Central memory CD8-positive, alpha-beta T cell (primary cell): ENCODE measurements around the gene RAPGEF2.

Source experiments
- ATAC-seq: fragments of 150-1000 bp; cut with Tn5 transposase; replicated peaks from 2 replicates; pipeline ENCODE4 v1.10.0; 2022; ENCODE audit warnings: mild to moderate bottlenecking, moderate FRiP score, moderate number of reproducible peaks; ENCODE audit not compliant: poor library complexity, severe bottlenecking; ENCODE audit errors: extremely low read depth
- DNase-seq, 2 donors: peaks; one replicate each; pipeline ENCODE4 v3.0.0; 2021; ENCODE audit warnings: low spot score in 2 of 2
- H3K27ac Mint-ChIP-seq: one replicate; pipeline ENCODE4 v1.8.0; 2022; ENCODE audit warnings: low read depth, mild to moderate bottlenecking, moderate library complexity, mixed read lengths
- H3K27me3 Mint-ChIP-seq: one replicate; pipeline ENCODE4 v1.8.0; 2022; ENCODE audit warnings: mixed read lengths
- H3K36me3 Mint-ChIP-seq: one replicate; pipeline ENCODE4 v1.8.0; 2022; ENCODE audit warnings: mild to moderate bottlenecking, moderate library complexity, mixed read lengths; ENCODE audit not compliant: insufficient read depth
- H3K4me1 Mint-ChIP-seq: one replicate; pipeline ENCODE4 v1.8.0; 2022; ENCODE audit warnings: mixed read lengths
- H3K4me3 Mint-ChIP-seq: one replicate; pipeline ENCODE4 v1.8.0; 2022; ENCODE audit warnings: mild to moderate bottlenecking, moderate library complexity, mixed read lengths
- H3K9me3 Mint-ChIP-seq: one replicate; pipeline ENCODE4 v1.8.0; 2022; ENCODE audit warnings: mixed read lengths

RAPGEF2 gene

DNA sequence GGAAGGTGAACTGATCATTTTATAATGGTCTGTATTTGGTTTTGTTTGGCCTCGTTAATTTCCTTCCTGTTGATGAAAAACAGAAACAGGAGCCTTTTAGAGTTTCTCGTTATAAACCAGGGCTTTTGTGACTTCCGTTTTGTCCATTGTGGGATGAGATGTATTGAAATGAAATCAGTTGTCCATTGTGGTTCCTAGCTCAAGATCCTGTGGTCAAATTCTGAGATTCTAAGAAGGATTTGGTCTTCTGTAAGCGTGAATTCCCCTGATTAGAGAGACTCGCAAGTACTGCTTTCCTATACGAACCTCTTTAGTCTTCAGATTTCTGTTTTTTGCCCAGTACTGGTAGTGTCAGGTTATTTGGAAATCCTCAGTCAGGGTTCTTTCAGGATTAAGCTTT lies 101.7 kb downstream of the RAPGEF2 start:
- DNase-seq (no peak), ATAC-seq (no peak)
- Mint-ChIP-seq H3K27ac (no peak overlapping the region), H3K27me3 (no peaks in the 10 kb centered on the region), H3K9me3 (no peaks in the 10 kb centered on the region), H3K4me3 (no peak overlapping the region), H3K36me3 (no peaks in the 10 kb centered on the region), H3K4me1 (peaks cover 39% of the 10 kb centered on the region)

DNA sequence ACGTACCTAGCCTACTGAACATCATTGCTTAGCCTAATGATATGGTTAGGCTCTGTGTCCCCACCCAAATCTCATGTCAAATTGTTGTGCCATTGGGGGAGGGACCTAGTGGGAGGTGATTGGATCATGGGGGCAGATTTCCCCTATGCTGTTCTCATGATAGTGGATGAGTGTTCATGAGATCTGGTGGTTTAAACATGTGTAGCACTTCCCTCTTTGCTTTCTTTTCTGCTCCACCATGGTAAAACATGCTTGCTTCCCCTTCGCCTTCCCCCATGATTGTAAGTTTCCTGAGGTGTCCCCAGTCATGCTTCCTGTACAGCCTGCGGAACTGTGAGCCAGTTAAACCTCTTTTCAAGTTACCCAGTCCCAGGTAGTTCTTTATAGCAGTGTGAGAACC lies 102.6 kb downstream of the RAPGEF2 start:
- Mint-ChIP-seq H3K4me3 (no peak overlapping the region), H3K36me3 (no peaks in the 10 kb centered on the region), H3K9me3 (no peaks in the 10 kb centered on the region), H3K27me3 (no peaks in the 10 kb centered on the region), H3K27ac (peak overlapping the region; percentile 5), H3K4me1 (peaks cover 39% of the 10 kb centered on the region)
- DNase-seq (no peak), ATAC-seq (no peak)

DNA sequence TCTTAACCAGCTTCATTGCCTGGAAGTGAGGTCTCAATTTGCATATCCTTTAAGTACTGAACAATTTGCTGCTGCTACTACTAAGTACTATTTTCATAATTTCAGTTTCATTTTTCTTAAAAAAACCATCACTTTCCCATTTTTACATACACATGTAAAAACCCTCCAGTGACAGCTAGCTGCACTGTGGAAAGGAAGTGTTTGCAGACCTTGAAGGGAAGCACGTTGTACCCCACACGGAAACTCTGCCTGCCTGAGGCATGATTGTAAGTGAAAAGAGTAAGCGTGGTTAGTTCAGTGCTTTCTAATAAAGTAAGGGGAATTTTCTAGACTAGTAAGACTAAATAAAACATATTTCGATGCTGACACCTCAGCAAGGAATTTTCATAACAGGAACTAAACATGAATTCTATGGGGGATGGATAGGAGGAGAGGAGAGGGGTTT lies 103.6 kb downstream of the RAPGEF2 start:
- Mint-ChIP-seq H3K4me3 (no peak overlapping the region), H3K36me3 (no peaks in the 10 kb centered on the region), H3K9me3 (no peaks in the 10 kb centered on the region), H3K27me3 (no peaks in the 10 kb centered on the region), H3K27ac (no peak overlapping the region), H3K4me1 (peaks cover 39% of the 10 kb centered on the region)
- no peak for DNase-seq
- ATAC-seq: no peak

DNA sequence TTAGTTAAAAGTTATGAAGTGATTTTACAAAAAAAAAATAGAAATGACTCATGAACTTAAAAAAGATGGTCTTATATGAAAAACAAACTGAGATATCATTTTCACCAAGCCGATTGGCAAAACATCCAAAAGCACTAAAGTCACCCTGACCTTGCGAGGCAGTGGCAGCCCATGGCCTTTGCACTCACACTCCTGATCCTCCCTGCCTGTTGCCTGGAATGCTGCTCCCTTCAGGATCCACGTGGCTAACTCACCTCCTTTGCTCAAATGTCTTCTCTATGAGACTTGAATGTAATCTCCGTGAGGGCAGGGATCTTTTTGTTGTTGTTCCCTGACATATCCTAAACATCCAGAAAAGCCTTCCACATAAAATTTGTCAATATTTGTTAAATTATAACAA lies 106.4 kb downstream of the RAPGEF2 start:
- Mint-ChIP-seq H3K36me3 (no peaks in the 10 kb centered on the region), H3K27ac (no peak overlapping the region), H3K4me3 (no peak overlapping the region), H3K9me3 (no peaks in the 10 kb centered on the region), H3K27me3 (no peaks in the 10 kb centered on the region), H3K4me1 (peaks cover 19% of the 10 kb centered on the region)
- DNase-seq: no peak
- ATAC-seq: no peak

DNA sequence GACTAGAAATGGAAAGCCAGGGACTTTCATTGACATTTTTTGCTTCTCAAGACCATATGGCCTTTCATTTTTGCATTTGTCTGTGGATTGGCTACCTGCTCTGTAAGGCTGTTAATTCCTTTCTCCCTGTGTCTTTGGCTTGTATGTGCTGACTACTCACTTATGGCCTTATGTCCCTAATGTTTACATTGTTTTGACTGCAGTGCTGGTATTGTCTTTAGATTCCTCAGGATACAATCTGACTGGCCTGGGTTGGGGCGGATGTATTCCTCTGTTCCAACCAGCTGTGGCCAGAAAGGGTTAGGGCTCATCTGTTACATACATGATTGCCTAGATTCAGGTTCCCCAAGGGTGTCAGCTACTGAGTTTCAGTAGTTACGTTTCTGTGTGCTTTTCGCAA lies 108.1 kb downstream of the RAPGEF2 start:
- ATAC-seq (no peak), DNase-seq (no peak)
- H3K36me3 Mint-ChIP-seq: no peaks in the 10 kb centered on the region
- no peaks in the 10 kb centered on the region for H3K27me3 Mint-ChIP-seq
- H3K4me3 Mint-ChIP-seq: no peak overlapping the region
- no peak overlapping the region for H3K27ac Mint-ChIP-seq
- peaks cover 8% of the 10 kb centered on the region for H3K4me1 Mint-ChIP-seq
- no peaks in the 10 kb centered on the region for H3K9me3 Mint-ChIP-seq

DNA sequence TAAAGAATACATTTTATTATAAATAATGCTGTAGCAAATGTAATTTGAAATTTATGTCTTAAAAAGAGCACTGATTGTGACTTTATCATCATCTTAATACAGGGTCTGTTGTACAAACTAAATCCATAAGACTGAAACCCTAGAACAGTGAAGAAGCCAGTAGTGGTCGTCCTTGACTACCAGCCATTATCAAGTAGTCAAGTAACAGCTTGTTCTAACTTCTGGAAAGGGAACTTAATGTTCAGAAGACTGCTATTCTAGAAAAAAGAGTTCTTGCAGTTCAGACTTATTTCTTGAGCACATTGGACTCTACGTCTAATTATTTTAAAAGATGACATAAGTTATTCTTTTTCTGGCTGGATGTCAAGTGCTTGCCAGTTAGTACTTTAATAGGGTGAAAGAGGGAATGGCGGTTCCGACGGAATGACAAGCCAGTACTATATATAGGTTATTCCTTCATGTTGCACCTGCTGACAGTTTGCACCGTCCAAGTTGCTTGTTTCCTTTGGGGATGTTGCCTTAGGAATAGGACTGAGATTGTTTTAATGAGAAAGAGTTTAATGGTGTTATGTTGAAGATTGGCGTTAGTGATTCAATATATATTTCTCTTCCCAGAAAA lies 109.9 kb downstream of the RAPGEF2 start:
- no peaks in the 10 kb centered on the region for H3K36me3 Mint-ChIP-seq
- H3K27ac Mint-ChIP-seq: no peak overlapping the region
- ATAC-seq: no peak
- H3K4me3 Mint-ChIP-seq: no peak overlapping the region
- H3K9me3 Mint-ChIP-seq: no peaks in the 10 kb centered on the region
- no peak for DNase-seq
- H3K27me3 Mint-ChIP-seq: no peaks in the 10 kb centered on the region
- H3K4me1 Mint-ChIP-seq: peaks cover 1% of the 10 kb centered on the region

DNA sequence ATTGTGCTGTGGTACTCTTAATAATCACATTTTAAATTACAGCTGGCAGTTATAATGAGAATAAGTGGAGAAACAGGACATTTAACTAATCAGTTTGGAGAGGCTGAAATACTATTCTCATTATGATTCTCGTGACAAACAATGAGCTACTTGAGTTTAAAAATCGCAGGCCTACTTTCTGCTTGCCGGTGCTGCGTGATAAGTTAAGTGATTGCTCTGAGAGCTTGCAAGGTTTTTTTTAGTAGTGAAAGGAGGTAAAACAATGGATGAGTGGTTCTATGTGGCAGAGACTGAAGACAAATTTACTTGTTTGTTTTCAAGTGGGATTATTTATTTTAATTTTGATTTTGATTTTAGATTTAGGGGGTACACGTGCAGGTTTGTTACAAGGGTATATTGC lies 114.0 kb downstream of the RAPGEF2 start:
- no peaks in the 10 kb centered on the region for H3K27me3 Mint-ChIP-seq
- H3K4me3 Mint-ChIP-seq: no peak overlapping the region
- peaks cover 12% of the 10 kb centered on the region for H3K4me1 Mint-ChIP-seq
- DNase-seq: no peak
- no peak overlapping the region for H3K27ac Mint-ChIP-seq
- no peak for ATAC-seq
- H3K36me3 Mint-ChIP-seq: no peaks in the 10 kb centered on the region
- H3K9me3 Mint-ChIP-seq: no peaks in the 10 kb centered on the region

DNA sequence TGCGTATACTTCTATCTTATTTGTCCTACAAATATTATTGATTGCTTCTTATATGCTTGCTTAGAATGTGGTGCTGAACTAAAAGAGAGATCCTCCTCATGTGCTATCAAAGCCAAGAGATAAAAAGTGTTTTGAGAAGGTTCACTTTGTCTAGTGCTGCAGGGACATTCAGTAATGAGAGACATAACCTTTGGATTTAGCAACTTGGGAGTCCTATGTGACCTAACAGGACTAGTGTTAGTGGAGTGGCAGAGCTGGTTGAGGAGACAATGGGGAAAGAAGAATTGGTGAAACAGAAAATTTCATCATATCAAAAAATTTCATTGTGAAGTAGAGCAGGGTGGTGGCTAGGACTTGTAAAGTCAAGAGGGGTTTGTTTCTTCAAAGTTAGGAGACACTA lies 117.0 kb downstream of the RAPGEF2 start:
- no peak for ATAC-seq
- Mint-ChIP-seq H3K4me1 (peaks cover 17% of the 10 kb centered on the region), H3K27me3 (no peaks in the 10 kb centered on the region), H3K4me3 (no peak overlapping the region), H3K9me3 (no peaks in the 10 kb centered on the region), H3K27ac (no peak overlapping the region), H3K36me3 (no peaks in the 10 kb centered on the region)
- no peak for DNase-seq

DNA sequence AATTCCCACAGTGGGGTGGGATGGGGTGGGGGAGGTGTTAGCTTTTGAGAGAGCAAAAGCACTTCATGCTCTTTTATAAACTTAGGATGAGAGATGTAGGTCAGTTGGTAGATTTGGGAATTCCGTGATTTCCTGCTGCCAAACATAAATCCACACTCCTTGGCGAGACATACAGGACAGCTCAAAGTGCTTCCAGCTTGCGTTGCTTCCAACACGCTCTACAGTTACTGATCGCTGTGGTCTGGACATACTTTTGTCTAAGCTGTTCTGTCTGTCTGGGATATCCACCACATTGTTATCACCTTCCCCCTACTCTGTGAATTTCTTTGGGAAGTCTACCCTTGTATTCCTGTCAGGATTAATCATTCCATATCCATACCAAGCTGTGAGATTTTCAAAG lies 117.5 kb downstream of the RAPGEF2 start:
- H3K27ac Mint-ChIP-seq: no peak overlapping the region
- no peaks in the 10 kb centered on the region for H3K36me3 Mint-ChIP-seq
- no peak for DNase-seq
- H3K9me3 Mint-ChIP-seq: no peaks in the 10 kb centered on the region
- ATAC-seq: no peak
- H3K27me3 Mint-ChIP-seq: no peaks in the 10 kb centered on the region
- H3K4me3 Mint-ChIP-seq: no peak overlapping the region
- H3K4me1 Mint-ChIP-seq: peaks cover 19% of the 10 kb centered on the region

DNA sequence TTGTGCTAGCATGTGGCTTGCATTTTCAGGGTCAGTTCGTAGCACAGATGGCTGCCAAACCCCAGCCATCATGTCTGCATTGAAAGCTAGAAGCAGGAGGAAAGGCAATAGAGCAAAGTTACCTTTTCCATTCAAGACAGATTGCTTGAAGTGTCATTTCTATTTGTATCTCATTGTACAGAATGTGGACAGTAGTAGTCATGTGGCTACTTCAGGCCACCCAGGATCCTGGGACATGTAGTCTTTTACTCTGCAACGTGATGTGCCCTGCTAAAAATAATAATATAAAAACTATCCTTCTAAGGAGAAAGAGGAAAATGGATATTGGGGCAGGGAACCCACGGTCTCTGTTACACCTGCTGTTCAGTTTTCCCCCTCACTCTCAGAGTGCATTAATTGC lies 118.4 kb downstream of the RAPGEF2 start:
- Mint-ChIP-seq H3K27ac (no peak overlapping the region), H3K9me3 (no peaks in the 10 kb centered on the region), H3K27me3 (no peaks in the 10 kb centered on the region), H3K4me3 (no peak overlapping the region), H3K4me1 (peaks cover 19% of the 10 kb centered on the region), H3K36me3 (no peaks in the 10 kb centered on the region)
- DNase-seq: no peak
- ATAC-seq: no peak

DNA sequence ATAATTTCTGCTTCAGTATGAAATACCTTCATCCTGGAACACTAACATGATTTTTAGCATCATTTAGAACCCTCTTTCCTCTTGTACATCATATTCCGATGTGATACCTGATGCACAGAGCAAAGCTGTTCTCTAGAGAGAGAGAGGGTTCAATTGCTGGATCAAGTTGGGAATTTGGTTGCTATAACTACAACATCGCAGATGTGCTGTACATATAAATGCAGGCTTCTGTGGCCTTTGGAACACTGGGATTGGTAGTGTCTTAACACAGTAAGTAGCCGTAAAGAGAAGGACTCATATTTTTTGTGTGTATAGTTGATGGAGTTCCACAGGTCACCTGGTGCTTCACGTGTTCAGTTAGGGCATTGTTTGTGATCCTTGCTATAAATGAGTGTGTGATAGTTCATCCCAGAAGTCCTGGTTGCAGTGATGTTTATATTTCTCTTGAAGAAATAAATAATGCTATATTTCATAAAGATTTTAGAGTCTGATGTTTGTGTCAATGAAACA lies 119.2 kb downstream of the RAPGEF2 start:
- no peaks in the 10 kb centered on the region for H3K27me3 Mint-ChIP-seq
- ATAC-seq (no peak), DNase-seq (no peak)
- no peaks in the 10 kb centered on the region for H3K36me3 Mint-ChIP-seq
- H3K9me3 Mint-ChIP-seq: no peaks in the 10 kb centered on the region
- peaks cover 19% of the 10 kb centered on the region for H3K4me1 Mint-ChIP-seq
- H3K4me3 Mint-ChIP-seq: no peak overlapping the region
- no peak overlapping the region for H3K27ac Mint-ChIP-seq

DNA sequence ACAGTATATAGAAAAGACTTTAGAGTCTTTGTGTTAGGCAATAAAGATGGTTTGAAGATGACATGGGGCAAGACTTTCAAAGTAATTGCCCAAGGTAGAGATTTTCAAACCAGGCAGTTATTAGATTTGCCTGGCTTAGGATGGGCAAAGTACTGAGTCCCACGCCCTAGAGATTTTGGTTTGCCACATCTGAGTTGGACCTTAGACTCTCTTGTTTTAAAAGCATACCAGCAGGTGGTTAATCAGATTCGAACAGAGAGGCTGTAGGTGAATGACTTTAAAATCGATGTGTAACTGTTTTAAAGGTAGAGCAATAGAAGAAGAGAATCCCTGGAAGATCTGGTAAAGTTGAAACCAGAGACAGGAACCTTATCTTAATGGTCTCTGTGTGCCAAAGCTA lies 121.5 kb downstream of the RAPGEF2 start:
- no peak overlapping the region for H3K27ac Mint-ChIP-seq
- no peaks in the 10 kb centered on the region for H3K27me3 Mint-ChIP-seq
- no peaks in the 10 kb centered on the region for H3K9me3 Mint-ChIP-seq
- DNase-seq (no peak), ATAC-seq (no peak)
- H3K4me1 Mint-ChIP-seq: peaks cover 13% of the 10 kb centered on the region
- H3K36me3 Mint-ChIP-seq: no peaks in the 10 kb centered on the region
- no peak overlapping the region for H3K4me3 Mint-ChIP-seq

DNA sequence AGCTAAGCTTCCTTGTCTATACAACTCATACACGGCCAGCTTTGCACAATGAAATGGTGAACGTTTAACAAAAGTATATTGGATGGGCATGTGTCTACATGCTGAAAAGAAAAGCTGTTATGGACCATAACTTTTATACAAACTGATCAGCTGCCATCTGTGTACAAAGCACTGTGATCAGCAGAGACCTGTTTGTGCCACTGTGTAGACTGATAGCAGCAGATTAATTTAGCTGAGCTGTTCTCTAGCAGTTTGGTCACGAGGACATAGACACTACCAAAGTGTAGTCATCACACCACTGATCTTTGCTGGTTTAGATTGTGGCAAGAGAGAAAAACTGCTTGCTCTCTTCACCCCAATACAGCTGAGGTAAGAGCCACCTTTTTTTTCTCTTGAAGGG lies 124.5 kb downstream of the RAPGEF2 start:
- Mint-ChIP-seq H3K36me3 (no peaks in the 10 kb centered on the region), H3K27me3 (no peaks in the 10 kb centered on the region), H3K4me1 (peaks cover 10% of the 10 kb centered on the region), H3K9me3 (no peaks in the 10 kb centered on the region), H3K4me3 (no peak overlapping the region), H3K27ac (no peak overlapping the region)
- no peak for ATAC-seq
- no peak for DNase-seq
